K562 (cell line): ENCODE measurements around the gene MMP26. TPM values are rescaled to one million over a fixed set of nuclear protein-coding genes. Genes with fewer than 3 reads are reported as not detected.

ENCODE experiments used
- ATAC-seq: fragments of 200-7000 bp; cut with Tn5 transposase; 3 replicates; pipeline ENCODE4 v1.9.1; 2020; ENCODE audit warnings: moderate library complexity
- BruUV-seq: library from RNA; stranded (reverse); fragments of 400-500 nt; replicated peaks from 2 replicates; lab custom pipeline; 2021; lab: Mats Ljungman, UMichigan
- CTCF ChIA-PET: fragments of 300-600 bp; formaldehyde crosslinking; extraction: SDS; loops from one replicate; lab custom pipeline; 2021; ENCODE audit warnings: low intra/inter-chr PET ratio; lab: Yijun Ruan, JAX
- POLR2A ChIA-PET: fragments of 300-600, 350-650 bp; sonication (Branson Sonifier 250); formaldehyde crosslinking; extraction: SDS; loops from one replicate; lab custom pipeline; 2021; ENCODE audit warnings: antibody characterized with exemption, inconsistent platforms; lab: Yijun Ruan, JAX
- DNase-seq, 4 experiments: peaks; one replicate each; pipeline versions ENCODE4 v3.0.0 to v3.0.0-alpha.2; 2011 to 2018; ENCODE audit warnings: low spot score in 3 of 4, mixed read lengths in 3 of 4; ENCODE audit errors: extremely low read depth in 1 of 4
- FAIRE-seq: peaks from 2 replicates; lab custom pipeline; 2011; peaks lifted over from hg19 to GRCh38; lab: Jason Lieb, UNC
- H2AFZ ChIP-seq: 2 replicates; pipeline ENCODE4 v1.6.0; 2011; ENCODE audit warnings: low read depth, low read length, control low read depth, inconsistent platforms
- H3K27ac ChIP-seq: fragments of 200-600 bp; 3 replicates; pipeline ENCODE4 v1.8.0; 2011; ENCODE audit warnings: low read depth, mild to moderate bottlenecking, control low read depth, inconsistent platforms, low read length, moderate library complexity, mixed read lengths; ENCODE audit errors: extremely low read depth
- H3K27me3 ChIP-seq, 2 experiments: fragments of 300-600 bp in 1 of 2; 2 replicates in 1 of 2; 3 replicates in 1 of 2; pipeline versions ENCODE4 v1.6.0 to v1.8.0; 2011; ENCODE audit warnings: inconsistent platforms in 2 of 2, low read length in 2 of 2, mild to moderate bottlenecking in 1 of 2, mixed read lengths in 1 of 2, moderate library complexity in 1 of 2; ENCODE audit not compliant: control insufficient read depth in 2 of 2, insufficient read depth in 2 of 2
- H3K36me3 ChIP-seq: fragments of 300-600 bp; 3 replicates; pipeline ENCODE4 v1.8.0; 2011; ENCODE audit warnings: mild to moderate bottlenecking, low read length, inconsistent platforms; ENCODE audit not compliant: control insufficient read depth, insufficient read depth
- H3K4me1 ChIP-seq, 2 experiments: fragments of 200-600 bp in 1 of 2; replicated peaks in 1 of 2; 2 replicates in 1 of 2; 3 replicates in 1 of 2; pipeline versions ENCODE4 v1.5.1 to v1.8.0; 2011; ENCODE audit warnings: inconsistent platforms in 2 of 2, low read length in 2 of 2, mild to moderate bottlenecking in 1 of 2, mixed read lengths in 1 of 2, moderate library complexity in 1 of 2; ENCODE audit not compliant: control insufficient read depth in 2 of 2, insufficient read depth in 2 of 2
- H3K4me2 ChIP-seq: 2 replicates; pipeline ENCODE4 v1.6.1; 2011; ENCODE audit warnings: low read length, control low read depth, inconsistent platforms, mixed read lengths; ENCODE audit not compliant: insufficient read depth
- H3K4me3 ChIP-seq: fragments of 200-600 bp; sonication (generic), shearing (Covaris generic); 2 replicates; pipeline ENCODE4 v1.5.1; 2016; ENCODE audit warnings: control low read depth, inconsistent platforms
- H3K79me2 ChIP-seq: fragments of 200-600 bp; 3 replicates; pipeline ENCODE4 v1.8.0; 2011; ENCODE audit warnings: low read length, inconsistent platforms; ENCODE audit not compliant: control insufficient read depth, insufficient read depth
- H3K9ac ChIP-seq, 2 experiments: 2 replicates each; pipeline versions ENCODE4 v1.6.0 to v1.6.1; 2011; ENCODE audit warnings: low read depth in 2 of 2, low read length in 2 of 2, control low read depth in 1 of 2, inconsistent platforms in 1 of 2, mild to moderate bottlenecking in 1 of 2, mixed read lengths in 1 of 2; ENCODE audit not compliant: insufficient read depth in 1 of 2
- H3K9me1 ChIP-seq: one replicate; pipeline ENCODE4 v1.6.0; 2011; ENCODE audit warnings: inconsistent platforms, mild to moderate bottlenecking, low read length, moderate library complexity; ENCODE audit not compliant: control insufficient read depth, insufficient read depth
- H3K9me3 ChIP-seq: replicated peaks from 2 replicates; pipeline ENCODE4 v1.5.1; 2011; ENCODE audit warnings: low read depth, low read length, inconsistent platforms; ENCODE audit not compliant: control insufficient read depth, insufficient read depth
- H4K20me1 ChIP-seq: replicated peaks from 2 replicates; pipeline ENCODE4 v1.6.1; 2011; ENCODE audit warnings: low read length, inconsistent platforms, mixed read lengths; ENCODE audit not compliant: control insufficient read depth, insufficient read depth
- ATF4 ChIP-seq: fragments of 450-650 bp; formaldehyde crosslinking; IDR thresholded peaks from 2 replicates; pipeline ENCODE4 v1.4.0; 2022; ENCODE audit warnings: mild to moderate bottlenecking, moderate library complexity
- CEBPB ChIP-seq: fragments of 450-650 bp; IDR thresholded peaks from 2 replicates; pipeline ENCODE4 v1.6.1; 2016; ENCODE audit warnings: missing genetic modification characterization, missing compliant biosample characterization
- CLOCK ChIP-seq: fragments of 250-450 bp; sonication (Bioruptor Pico); IDR thresholded peaks from 2 replicates; pipeline ENCODE4 v1.4.0; 2020; ENCODE audit warnings: mild to moderate bottlenecking, moderate library complexity, borderline replicate concordance
- CREB1 ChIP-seq, 2 experiments: sonication (generic) in 1 of 2; formaldehyde crosslinking in 1 of 2; IDR thresholded peaks; 2 replicates each; pipeline versions ENCODE4 v1.6.1 to v1.8.0; 2012 to 2022; ENCODE audit warnings: inconsistent platforms in 1 of 2, mild to moderate bottlenecking in 1 of 2, missing genetic modification reagents in 1 of 2, moderate library complexity in 1 of 2
- DDX20 ChIP-seq: fragments of 450-650 bp; IDR thresholded peaks from 2 replicates; pipeline ENCODE4 v1.6.1; 2016; ENCODE audit warnings: missing genetic modification characterization, low read depth, mild to moderate bottlenecking, missing compliant biosample characterization, moderate library complexity
- HNRNPUL1 ChIP-seq: fragments of 200-400 bp; formaldehyde crosslinking; IDR thresholded peaks from 2 replicates; pipeline ENCODE4 v1.6.1; 2017; ENCODE audit warnings: low read length
- MAZ ChIP-seq, 2 experiments: fragments of 450-650 bp in 1 of 2; sonication (generic) in 1 of 2; formaldehyde crosslinking; IDR thresholded peaks in 1 of 2; conservative IDR thresholded peaks in 1 of 2; 2 replicates each; pipeline versions ENCODE4 v1.4.0 to v1.5.0; 2020; ENCODE audit warnings: mild to moderate bottlenecking in 1 of 2, missing genetic modification reagents in 1 of 2
- PATZ1 ChIP-seq: fragments of 250-450 bp; sonication (Bioruptor Pico); IDR thresholded peaks from 2 replicates; pipeline ENCODE4 v1.5.0; 2020; ENCODE audit warnings: mild to moderate bottlenecking, borderline replicate concordance
- PHF8 ChIP-seq: fragments of 200-600 bp; sonication (generic); IDR thresholded peaks from 2 replicates; pipeline ENCODE4 v1.6.1; 2012; ENCODE audit warnings: mixed run types, mild to moderate bottlenecking, inconsistent platforms, low read length, moderate library complexity, borderline replicate concordance
- RBM15 ChIP-seq: fragments of 200-400 bp; formaldehyde crosslinking; IDR thresholded peaks from 2 replicates; pipeline ENCODE4 v1.6.1; 2018; ENCODE audit warnings: mild to moderate bottlenecking, low read length, moderate library complexity; ENCODE audit not compliant: insufficient read depth
- SIN3B ChIP-seq: fragments of 450-650 bp; IDR thresholded peaks from 2 replicates; pipeline ENCODE4 v1.6.1; 2017; ENCODE audit warnings: low read depth, mild to moderate bottlenecking, moderate library complexity
- TRIM24 ChIP-seq, 2 experiments: fragments of 450-650 bp; IDR thresholded peaks; 2 replicates each; pipeline ENCODE4 v1.6.1; 2016
- ZEB2 ChIP-seq: fragments of 450-650 bp; IDR thresholded peaks from 2 replicates; pipeline ENCODE4 v1.6.1; 2016
- ZFP91 ChIP-seq: sonication (generic); formaldehyde crosslinking; IDR thresholded peaks from 2 replicates; pipeline ENCODE4 v1.8.0; 2022; ENCODE audit warnings: mild to moderate bottlenecking, missing genetic modification reagents
- ZNF134 ChIP-seq: fragments of 250-450 bp; sonication (Bioruptor Pico); conservative IDR thresholded peaks from 2 replicates; pipeline ENCODE4 v1.4.0; 2020
- WGBS: fragments of 100-300 bp; shearing (Covaris generic); methylation state at CpG from one replicate; pipeline ENCODE4 v1.1.6; 2016; ENCODE audit warnings: low coverage, mixed read lengths; ENCODE audit not compliant: insufficient coverage; ENCODE audit errors: missing lambda C conversion rate; 5-methylcytosine and 5-hydroxymethylcytosine counted together
- in situ Hi-C: fragments of 300-500 bp; cut with MboI; formaldehyde crosslinking; loops from 4 replicates; pipeline ENCODE4 v1.15.0; 2018; ENCODE audit warnings: inconsistent platforms, mixed read lengths
- intact Hi-C: fragments of 100-400 bp; cut with micrococcal nuclease; formaldehyde crosslinking; loops from 2 replicates; pipeline ENCODE4 v1.14.2; 2022
- polyA plus RNA-seq, 8 experiments: library from polyadenylated mRNA; depleted of rRNA in 4 of 8; stranded (reverse) in 5 of 8; unstranded in 3 of 8; fragments of >200 nt; fragmentation: Nextera tagmentation in 2 of 8; fragmentation: Illumina TruSeq in 1 of 8; extraction: Ambion mirVana in 2 of 8; extraction: Trizol in 1 of 8; gene quantifications; 2 replicates each; pipeline versions ENCODE4 v1.2.1 to v1.2.3, GENCODE V29; 2011 to 2014; ENCODE audit warnings: inconsistent platforms in 1 of 8, missing spikeins in 1 of 8
- total RNA-seq, 7 experiments: library from RNA; depleted of rRNA in 6 of 7; stranded (reverse); fragments of >200 nt in 6 of 7; fragmentation: Illumina TruSeq in 2 of 7; extraction: Trizol in 2 of 7; gene quantifications; 2 replicates each; pipeline versions ENCODE4 v1.2.1 to v1.2.3, GENCODE V29; 2011 to 2021; ENCODE audit warnings: low replicate concordance in 1 of 7

Gene MMP26
- total and polyA plus RNA-seq, 9 of the 15 experiments (the other 6 are each of a cell fraction or from before 2014, with no cell fraction given) = not detected

- Histone ChIP-seq H2AFZ (no peak overlapping the region), H3K27me3 (no peaks in the 10 kb centered on the region), H3K9me1 (no peaks in the 10 kb centered on the region), H3K4me1 (no peaks in the 10 kb centered on the region), H3K4me2 (no peak overlapping the region), H3K4me3 (no peak overlapping the region), H3K9ac (no peak overlapping the region), H3K79me2 (no peaks in the 10 kb centered on the region), H4K20me1 (no peaks in the 10 kb centered on the region), H3K27ac (no peak overlapping the region), H3K36me3 (no peaks in the 10 kb centered on the region), H3K9me3 (no peaks in the 10 kb centered on the region)
- POLR2A ChIA-PET = no interaction called here
- FAIRE-seq = no peak
- TF ChIP-seq PHF8 (no peak), MAZ (CRISPR knock-in tag; conservative IDR thresholded peaks at IDR 0.05 in 1 of 2, IDR thresholded peaks at IDR 0.05 in 1 of 2) (no peak), ATF4 (no peak), ZNF134 (CRISPR knock-in tag) (no peak), TRIM24 (IDR thresholded peaks at IDR 0.05) (no peak), ZFP91 (CRISPR knock-in tag) (no peak), CEBPB (tag) (no peak), ZEB2 (no peak), HNRNPUL1 (no peak), PATZ1 (CRISPR knock-in tag) (no peak), RBM15 (no peak), CLOCK (CRISPR knock-in tag) (no peak), DDX20 (tag) (no peak), SIN3B (no peak), CREB1 (IDR thresholded peaks at IDR 0.05) (no peak), CREB1 (CRISPR knock-in tag; IDR thresholded peaks at IDR 0.05) (no peak)
- intact Hi-C loops = no loop called here
- BruUV-seq = no TSS peak
- WGBS = 0% methylated on average over 1 of the region's 1 CpG
- ATAC-seq = no peak
- in situ Hi-C loops = no loop called here
- CTCF ChIA-PET = no interaction called here
- no peak for DNase-seq
These were observed 46.6 kb downstream of the MMP26 start for GRCh38 chr11:4751201-4751600.
